Stimulated activated CD8-positive, alpha-beta memory T cell treated with anti-CD3 and anti-CD28 coated beads, Interleukin-7, amount 100 ng/mL, for 1 hour (primary cell): ENCODE results near the gene OR10R2.
"Not testable (repeated sequence)": the region's sequence is repeated elsewhere in the genome, so short reads cannot be mapped to it uniquely, and the experiment has no call there.

ENCODE experiments used
- DNase-seq, 2 donors: peaks; one replicate each; pipeline ENCODE4 v3.0.0-alpha.2; 2020; ENCODE audit warnings: low read depth in 2 of 2

The OR10R2 gene, protein sequence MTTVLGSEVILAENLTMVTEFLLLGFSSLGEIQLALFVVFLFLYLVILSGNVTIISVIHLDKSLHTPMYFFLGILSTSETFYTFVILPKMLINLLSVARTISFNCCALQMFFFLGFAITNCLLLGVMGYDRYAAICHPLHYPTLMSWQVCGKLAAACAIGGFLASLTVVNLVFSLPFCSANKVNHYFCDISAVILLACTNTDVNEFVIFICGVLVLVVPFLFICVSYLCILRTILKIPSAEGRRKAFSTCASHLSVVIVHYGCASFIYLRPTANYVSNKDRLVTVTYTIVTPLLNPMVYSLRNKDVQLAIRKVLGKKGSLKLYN

DNA sequence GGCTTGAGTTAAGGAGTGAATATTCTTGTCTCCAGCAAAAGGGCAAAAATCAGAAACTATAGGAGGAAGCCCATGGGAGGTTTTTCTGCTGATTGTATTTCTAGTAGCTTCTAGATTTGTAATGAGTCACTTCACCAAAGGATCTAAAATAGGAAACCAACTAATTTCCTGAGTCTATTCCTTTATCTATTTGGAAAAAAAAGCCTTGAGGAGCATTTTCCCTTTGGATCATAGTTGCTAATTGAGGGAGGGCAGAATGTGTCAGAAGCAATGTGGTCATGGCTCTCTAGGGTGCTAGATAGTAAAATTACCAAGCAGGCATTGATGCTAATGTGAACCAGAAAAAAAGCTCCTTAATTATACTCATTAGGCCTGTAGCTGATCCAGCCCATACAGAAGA, at the start of gene OR10R2:
Gene OR10R2 (plus strand): TSS at position 301 of the 400 bp plus-strand sequence. CDS start 106 bp downstream, outside the sequence.
- no peak for DNase-seq

DNA sequence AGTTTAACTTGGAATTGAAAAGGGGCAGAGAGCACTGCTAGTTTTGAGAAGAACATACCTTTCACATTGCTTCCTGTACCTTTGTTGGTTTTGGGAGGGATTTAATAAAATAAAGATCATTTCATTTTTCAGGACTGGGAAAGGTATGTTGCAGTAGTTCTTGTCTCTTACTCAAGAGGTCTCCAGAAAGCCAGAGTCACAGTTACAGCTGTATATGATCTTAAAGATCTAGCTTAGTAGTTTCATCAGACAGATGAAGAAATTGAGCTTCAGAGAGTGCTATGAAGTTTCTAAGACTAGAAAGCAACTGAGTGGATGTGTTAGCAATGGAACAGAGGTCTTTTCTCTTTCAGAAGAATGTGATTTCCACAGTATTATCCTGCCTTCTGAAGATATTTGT, 47.0 kb upstream of the OR10R2 start:
- DNase-seq: no peak

DNA sequence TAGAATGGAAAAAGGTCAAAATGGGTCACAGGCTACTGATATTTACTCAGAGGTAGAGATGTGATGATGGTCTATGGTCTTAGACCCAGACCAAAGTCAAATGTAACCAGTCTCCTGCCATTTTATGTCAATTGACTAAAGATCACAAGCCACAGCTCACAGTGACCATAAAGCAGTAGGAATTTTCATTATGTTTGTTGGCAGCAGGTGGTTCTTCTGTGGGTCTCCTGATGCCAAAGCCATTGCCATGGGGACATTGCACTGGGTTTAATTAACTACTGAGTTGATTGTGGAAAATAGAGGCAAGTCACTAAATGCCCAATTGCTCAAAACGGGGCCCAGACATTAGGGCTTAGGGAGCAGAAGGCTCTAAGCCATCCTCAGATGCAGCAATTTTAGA, 45.9 kb upstream of the OR10R2 start, which contains the start of gene OR10K2:
Gene OR10K2 (minus strand): TSS at position 101 of the 400 bp plus-strand sequence. CDS start 5,371 bp downstream, outside the sequence.
- no peak for DNase-seq

DNA sequence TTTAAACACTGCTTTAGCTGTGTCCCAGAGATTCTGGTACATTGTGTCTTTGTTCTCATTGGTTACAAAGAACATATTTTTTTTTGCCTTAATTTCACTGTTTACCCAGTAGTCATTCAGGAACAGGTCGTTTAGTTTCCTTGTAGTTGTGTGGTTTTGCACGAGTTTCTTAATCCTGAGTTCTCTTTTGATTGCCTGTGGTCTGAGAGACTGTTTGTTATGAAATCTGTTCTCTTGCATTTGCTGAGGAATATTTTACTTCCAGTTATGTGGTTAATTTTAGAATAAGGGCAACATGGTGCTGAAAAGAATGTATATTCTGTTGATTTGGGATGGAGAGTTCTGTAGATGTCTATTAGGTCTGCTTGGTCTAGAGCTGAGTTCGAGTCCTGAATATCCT, 41.9 kb upstream of the OR10R2 start:
- not testable (repeated sequence) for DNase-seq

DNA sequence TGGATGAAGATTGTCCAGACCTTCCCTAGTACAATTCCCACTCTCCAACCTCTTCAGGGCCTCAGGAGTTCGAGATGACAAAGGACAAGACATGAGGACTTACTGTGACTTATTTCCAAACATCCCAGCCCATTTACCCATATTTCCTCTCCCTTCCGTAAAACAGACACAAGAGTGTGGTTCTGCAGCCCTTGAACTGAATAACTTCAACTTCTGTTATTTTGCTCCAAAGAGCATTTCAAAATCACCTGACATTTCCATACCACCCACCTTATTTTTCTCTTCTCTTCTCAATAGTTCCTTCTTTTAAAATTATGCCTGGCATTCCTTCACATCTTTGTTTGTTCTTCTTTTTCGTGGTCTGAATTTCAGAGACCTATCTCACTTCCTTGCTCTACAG, 37.3 kb upstream of the OR10R2 start:
- no peak for DNase-seq

DNA sequence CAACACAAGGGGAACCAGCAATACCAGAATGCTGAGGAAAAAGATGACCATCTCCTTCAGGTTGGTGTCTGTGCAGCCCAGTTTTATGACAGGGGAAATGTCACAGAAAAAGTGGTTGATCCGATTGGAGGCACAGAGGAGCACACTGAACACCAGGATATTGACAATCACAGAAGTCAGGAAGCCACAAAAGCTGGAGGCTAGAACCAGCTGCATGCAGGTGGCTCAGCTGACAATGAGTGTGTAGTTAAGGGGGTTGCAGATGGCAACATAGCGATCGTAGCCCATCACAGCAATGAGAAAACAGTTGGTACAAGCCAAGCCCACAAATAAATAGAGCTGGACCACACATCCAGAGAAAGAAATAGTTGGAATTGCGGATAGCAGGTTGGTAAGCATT, 26.6 kb upstream of the OR10R2 start:
- DNase-seq: no peak

DNA sequence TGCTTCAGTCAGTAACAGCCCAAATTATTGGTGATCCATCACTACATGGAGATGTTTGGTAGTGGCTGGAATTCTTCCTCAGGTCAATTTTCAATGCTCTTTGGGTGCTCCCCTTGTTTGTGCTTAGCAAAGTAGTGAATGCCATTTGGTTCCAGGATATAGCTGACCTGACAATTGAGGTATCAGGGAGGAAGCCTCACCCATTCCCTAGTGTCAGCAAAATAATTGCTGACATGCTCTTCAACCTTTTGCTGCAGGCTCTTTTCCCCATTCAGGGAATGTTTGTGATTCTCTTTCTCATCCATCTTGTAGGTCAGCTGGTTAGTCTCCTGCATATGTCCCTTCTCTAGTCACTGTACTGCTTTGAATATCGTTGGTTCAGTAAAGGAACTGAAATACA, 17.5 kb upstream of the OR10R2 start:
- no peak for DNase-seq

DNA sequence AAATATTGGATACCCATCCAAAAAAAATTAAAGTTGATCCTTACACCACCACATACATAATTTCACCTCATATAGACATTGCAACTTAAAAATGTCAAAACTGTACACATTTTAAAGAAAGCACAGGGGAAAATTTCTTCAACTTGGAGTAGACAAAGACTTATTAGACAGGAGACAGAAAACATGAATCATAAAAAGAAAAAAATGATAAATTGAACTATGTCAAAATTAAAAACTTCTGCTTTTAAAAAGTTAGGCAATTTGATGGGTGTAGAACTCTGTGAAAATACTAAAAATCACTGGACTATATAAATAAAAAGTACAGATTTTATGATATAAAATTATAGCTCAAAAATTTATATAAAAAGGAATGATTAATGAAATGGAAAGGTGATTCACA, 14.8 kb upstream of the OR10R2 start:
- no peak for DNase-seq

DNA sequence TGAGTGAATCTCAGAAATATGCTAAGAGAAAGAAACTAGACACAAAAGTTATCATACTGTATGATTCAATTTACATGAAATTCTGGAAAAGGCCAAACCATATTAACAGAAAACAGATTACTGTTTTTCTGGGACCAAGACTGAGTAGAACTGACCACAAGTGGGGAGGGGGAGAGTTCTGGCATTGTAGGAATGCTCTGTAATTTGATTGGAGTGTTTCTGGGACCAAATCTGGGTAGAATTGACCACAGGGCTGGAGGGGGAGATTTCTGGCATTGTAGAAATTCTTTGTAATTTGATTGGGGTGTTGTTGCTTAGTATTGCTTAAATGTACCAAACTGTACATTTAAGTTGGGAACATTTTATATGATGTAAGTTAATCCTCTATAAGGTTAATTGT, 13.8 kb upstream of the OR10R2 start:
- no peak for DNase-seq

DNA sequence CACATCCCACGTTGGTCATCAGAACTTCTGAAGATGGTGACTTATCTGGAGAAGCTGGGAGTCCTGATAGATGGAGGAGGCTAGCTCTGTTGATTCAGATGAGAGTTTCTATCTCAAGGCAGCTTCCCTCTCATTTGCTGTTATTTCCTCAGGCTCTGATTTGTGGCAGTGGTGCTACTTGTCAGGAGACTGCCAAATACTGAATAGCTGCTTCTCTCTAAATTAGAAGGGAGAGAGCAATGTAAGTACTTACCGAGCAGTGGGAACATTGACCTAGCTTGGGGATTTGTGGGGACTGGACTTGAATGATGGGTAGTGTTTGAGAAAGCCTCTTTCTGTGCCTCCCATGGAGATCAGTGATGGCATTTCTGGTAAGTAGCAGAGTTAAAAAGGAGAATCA, 10.5 kb upstream of the OR10R2 start, which contains the start of gene OR10K1:
Gene OR10K1 (plus strand): TSS at position 301 of the 400 bp plus-strand sequence. CDS start 3,728 bp downstream, outside the sequence.
- no peak for DNase-seq

DNA sequence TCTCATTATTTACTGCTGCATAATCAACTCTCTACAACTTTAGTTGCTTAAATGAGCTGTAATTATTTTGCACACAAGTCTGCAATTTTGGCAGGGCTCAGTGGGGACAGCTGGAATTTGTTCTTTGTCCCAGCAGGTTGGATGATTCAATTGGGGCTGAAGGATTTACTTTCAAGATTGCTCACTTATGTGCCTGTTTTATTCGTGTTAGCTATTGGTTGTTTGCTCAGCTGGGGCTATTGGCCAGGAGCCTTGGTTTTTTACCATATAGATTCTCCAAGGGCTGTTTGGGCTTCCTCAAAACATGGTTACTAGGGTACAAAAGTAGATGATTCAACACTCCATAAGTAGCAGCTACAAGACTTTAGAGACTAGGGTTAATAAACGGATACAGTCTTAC, 13.4 kb downstream of the OR10R2 start:
- DNase-seq: no peak

DNA sequence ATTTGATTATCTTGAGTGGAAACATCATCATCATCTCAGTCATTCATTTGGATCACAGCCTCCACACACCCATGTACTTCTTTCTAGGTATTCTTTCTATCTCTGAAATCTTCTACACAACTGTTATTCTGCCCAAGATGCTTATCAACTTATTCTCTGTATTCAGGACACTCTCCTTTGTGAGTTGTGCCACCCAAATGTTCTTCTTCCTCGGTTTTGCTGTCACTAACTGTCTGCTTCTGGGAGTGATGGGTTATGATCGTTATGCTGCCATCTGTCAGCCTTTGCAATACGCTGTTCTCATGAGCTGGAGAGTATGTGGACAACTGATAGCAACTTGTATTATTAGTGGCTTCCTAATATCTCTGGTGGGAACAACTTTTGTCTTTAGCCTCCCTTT, 19.3 kb downstream of the OR10R2 start:
- no peak for DNase-seq

DNA sequence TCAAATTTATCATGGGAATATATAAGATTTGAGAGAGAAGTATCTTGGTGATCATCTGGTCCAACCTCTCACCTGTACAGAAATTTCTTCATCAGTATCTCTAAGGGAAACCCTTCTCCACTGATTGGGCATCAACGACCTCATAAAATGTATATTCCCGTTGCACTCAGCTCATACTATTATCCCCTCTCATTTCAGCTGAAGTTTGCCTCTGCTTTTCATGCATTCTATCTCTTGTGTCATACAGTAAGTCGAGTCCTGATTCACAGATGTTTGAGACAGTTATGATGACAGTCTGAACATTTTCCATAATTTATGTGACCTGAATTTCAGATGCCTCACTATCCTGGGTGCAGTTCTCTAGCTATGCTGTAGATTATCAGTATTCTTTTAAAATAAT, 21.0 kb downstream of the OR10R2 start:
- DNase-seq: no peak

DNA sequence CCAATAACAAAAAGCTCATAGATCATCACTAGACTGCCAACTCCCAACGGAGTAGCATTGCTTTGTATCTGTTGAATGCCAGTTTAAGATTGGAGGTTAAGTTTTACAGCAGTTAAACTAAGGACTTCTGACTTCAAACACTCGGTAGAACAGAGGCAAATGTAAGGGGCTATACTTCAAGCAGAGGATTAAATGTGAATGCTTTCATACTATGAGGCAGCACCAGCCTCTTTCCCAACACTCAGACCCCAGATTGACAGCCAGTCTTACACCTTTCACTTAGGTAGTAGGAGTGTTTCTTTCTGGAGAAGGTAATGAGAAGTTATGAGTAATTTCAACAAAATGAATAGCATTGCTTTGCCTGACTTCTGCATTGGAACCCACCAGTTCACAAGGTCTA, 22.8 kb downstream of the OR10R2 start:
- DNase-seq: no peak

DNA sequence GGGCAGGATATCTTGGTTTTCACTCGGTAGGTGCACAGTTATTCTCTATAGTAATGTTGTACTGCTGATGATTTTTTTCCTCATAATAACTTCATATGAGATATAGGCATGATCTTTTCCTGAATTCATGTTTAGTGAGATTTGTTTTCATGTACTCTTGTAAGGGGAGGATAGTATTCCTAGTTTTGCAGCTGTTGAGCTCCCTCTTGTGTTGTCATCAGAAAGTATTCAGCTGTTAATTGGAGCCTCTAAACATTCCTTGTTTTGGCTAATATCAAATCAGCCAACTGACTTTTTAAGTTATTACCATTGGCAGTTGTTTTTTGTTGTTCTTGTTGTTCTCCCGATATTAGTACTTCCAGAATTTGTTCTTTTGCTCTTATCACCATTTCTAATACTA, 24.4 kb downstream of the OR10R2 start:
- no peak for DNase-seq

DNA sequence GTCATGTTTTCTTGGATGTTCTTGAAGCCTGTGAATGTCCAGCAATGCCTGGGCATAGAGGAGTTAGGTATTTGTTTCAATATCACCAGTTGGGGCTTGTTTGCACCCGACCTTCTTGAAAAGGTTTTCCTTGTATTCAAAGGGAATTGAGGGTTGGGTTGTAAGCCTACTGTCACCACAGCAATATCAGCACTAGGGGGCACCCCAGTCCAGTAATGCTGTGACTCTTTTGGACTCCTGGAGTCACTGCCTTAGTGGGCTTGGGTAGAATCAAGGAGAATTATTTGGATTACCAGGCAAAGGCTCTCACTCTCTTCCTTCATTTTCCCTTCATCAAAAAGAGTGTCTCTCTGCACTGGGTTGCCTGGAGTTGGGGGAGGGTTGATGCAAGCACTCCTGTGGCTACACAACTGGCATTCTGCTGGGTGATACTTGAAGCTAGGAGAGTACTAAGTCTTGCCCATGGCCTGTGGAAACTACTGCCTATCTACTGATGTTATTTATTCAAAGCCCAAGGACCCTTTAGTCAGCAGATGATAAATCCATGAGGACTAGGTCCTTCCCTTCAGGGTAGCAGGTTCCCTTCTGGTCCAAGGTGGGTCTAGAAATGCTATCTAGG, 34.5 kb downstream of the OR10R2 start:
- peak in 1 of 2 donors; percentile 3 for DNase-seq

DNA sequence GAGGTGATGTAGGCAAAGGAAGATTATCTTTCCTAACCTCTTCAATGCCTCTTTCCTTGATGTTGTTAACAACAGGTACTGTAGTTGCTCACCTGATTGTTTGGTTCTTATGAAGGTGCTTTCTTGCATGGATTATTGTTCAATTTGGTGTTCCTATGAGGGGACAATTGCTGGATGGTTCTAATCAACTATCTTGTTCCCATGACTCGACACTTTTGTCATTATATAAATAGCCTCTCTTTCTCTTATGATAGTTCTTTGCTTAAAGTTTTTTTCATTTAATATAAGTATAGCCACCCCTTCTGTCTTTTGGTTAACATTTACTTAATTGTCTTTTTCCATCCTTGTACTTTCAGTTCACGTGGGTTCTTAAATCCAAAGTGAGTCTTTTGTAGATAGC, 35.5 kb downstream of the OR10R2 start:
- no peak for DNase-seq

DNA sequence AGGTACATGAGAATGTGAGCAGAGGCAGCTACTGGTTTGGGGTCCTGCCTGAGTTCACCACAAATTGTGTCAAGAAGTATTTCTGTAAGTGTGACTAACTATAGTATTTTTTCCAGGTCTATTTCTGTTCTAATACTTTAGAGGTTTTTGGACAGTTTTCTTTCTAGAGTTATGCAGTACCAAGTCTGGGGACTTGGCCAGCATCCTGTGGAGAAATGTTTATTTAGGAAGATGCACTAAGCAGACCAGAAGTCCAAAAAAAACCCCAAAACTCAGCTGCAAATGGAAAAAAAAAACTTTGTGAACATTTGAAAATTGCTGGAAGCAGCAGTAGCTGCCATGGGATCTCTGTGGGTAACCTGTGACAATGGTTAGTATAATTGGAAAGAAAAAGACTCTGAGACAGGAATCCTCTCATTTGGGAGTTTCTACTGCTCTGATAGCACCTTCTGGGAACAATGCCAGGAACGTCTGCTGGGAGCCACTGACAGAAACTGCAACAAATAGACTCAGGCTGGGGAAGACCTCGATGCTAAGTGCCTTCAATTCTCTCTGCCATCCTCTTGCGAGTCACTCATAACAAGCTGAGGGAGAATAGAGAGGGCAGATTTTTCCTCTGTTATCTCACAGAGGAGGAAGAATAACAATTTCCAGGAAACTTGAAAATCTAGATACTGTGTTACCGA, 37.6 kb downstream of the OR10R2 start:
- DNase-seq: no peak

DNA sequence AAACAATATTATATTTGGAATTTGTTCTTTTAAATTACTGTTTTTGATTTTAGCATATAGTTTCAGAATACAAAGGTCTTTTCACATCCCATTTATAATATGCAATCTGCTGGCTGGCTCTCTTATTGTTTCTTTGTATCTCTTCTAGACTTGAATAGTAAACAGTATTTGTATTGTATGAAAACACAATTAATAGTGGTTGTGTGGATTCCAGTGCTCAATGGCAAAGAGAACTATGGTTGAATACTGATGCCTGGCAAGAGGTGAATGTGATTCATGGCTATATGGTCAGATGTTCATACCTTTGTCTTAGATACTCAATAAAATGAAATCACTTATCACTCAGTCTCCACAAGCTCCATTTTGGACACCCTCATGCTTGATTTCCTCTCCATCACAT, 44.9 kb downstream of the OR10R2 start:
- DNase-seq: no peak

DNA sequence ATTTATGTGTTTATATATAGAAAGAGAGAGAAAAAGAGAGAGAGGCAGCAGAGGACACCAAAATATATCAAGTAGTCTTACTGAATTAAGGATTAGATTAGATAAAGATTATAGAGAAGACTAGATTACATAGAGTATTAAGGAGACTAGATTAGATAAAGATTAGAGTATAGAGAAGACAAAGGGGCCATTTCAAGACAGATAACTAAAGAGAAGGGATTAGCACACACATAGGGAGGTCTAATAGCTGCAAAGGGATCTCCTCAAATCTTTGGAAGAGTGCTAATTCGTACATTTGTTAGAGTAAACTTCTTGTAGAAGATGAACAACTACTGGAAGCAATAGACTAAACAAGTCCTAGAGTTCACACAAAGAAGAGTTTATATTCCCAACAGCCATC, 48.0 kb downstream of the OR10R2 start:
- no peak for DNase-seq

DNA sequence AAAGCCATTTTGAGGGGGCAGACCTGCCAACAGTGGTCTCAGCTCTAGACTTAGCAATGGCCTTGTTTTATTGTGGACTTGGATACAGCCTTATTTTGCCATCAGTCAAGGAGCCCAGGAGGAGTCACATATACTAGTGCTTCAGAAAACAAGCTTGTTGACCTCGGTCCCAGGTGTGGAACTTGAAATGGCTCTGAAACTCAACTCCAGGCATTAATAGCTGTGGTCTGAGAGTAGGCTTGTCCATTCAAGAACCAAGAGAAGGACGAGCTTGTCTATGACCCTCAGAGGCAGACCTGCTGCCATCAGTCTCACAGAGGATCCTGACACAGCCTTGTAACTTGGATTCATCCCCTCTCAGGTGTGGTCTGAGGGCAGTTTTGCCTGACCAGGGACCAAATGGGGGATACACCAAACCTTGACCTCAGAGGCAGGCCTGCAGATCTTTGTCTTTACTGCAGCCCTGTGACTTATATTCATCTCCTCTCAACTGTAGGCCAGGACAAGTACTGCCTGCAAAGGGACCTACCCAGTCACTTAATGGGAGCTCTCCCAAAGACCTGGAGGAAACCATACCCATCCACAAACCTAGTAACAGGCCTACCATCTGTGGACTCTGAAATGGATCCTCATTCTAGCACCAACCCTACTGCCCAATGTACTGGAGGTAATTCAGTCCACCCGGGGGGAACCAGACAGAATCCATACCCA, 49.1 kb downstream of the OR10R2 start:
- DNase-seq: no peak

DNA sequence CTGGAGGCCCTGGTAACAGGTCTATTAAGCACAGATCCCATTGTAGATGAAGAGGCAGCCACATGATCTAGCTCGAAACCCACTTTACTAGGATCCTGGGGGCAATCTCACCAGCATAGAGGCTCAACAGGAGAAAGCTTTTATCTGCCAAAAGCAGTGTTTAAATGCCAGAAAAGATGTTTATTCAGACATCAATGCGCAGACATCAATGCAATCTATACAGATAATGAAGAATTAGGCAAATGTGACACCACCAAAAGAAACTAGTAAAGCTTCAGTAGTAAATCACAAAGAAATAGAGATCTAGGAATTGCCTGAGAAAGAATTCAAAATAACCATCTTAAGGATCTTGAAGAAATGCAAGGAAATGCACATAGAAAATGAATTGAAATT, 49.6 kb downstream of the OR10R2 start:
- DNase-seq: no peak
